ENCODE data around the gene ARL6IP1.

ARL6IP1 gene

GRCh38 chr16:18801145-18801972, at the start of gene ARL6IP1:
TSS of gene ARL6IP1 (minus strand) at chr16:18801549. CDS start at chr16:18801466, 83 bp downstream.
- Histone ChIP-seq H3K27me3 (ENCODE audit: insufficient read depth, insufficient read length) (no peaks in the 10 kb centered on the region), H3K36me3 (ENCODE audit: insufficient read depth, insufficient read length, low read length) (peaks cover 45% of the 10 kb centered on the region), H3K4me1 (ENCODE audit: insufficient read depth, insufficient read length) (no peaks in the 10 kb centered on the region), H3K4me3 (ENCODE audit: insufficient read length, low read depth) (peak within 1 kb of the TSS; percentile 98), H3K9me3 (ENCODE audit: insufficient read depth, low read length) (no peaks in the 10 kb centered on the region), H3K9ac (ENCODE audit: insufficient read length, low read depth) (peak within 1 kb of the TSS; percentile 96)
- TF ChIP-seq YY1 (IDR thresholded peaks at IDR 0.05; ENCODE audit: insufficient read depth, insufficient read length), result no peak
- TF ChIP-seq ZNF274 (IDR thresholded peaks at IDR 0.05; ENCODE audit: low read depth, low read length), result no peak
- no peak for TF ChIP-seq SUZ12 (IDR thresholded peaks at IDR 0.05; ENCODE audit: extremely low read depth, insufficient read depth, insufficient read length)
- peak; percentile 99 for DNase-seq (ENCODE audit: low read depth, low spot score)

- Histone ChIP-seq H3K36me3 (ENCODE audit: insufficient read depth, insufficient read length, low read length) (peaks cover 87% of the 10 kb centered on the region), H3K4me1 (ENCODE audit: insufficient read depth, insufficient read length) (no peaks in the 10 kb centered on the region), H3K4me3 (ENCODE audit: insufficient read length, low read depth) (no peak overlapping the region), H3K9me3 (ENCODE audit: insufficient read depth, low read length) (no peaks in the 10 kb centered on the region), H3K9ac (ENCODE audit: insufficient read length, low read depth) (no peak overlapping the region), H3K27me3 (ENCODE audit: insufficient read depth, insufficient read length) (no peaks in the 10 kb centered on the region)
- TF ChIP-seq ZNF274 (IDR thresholded peaks at IDR 0.05; ENCODE audit: low read depth, low read length), result no peak
- TF ChIP-seq YY1 (IDR thresholded peaks at IDR 0.05; ENCODE audit: insufficient read depth, insufficient read length), result no peak
- no peak for TF ChIP-seq SUZ12 (IDR thresholded peaks at IDR 0.05; ENCODE audit: extremely low read depth, insufficient read depth, insufficient read length)
- no peak for DNase-seq (ENCODE audit: low read depth, low spot score)
These were observed 45.1 kb upstream of the ARL6IP1 start for GRCh38 chr16:18846416-18846815.

- Histone ChIP-seq H3K4me1 (ENCODE audit: insufficient read depth, insufficient read length) (no peaks in the 10 kb centered on the region), H3K4me3 (ENCODE audit: insufficient read length, low read depth) (no peak overlapping the region), H3K9ac (ENCODE audit: insufficient read length, low read depth) (no peak overlapping the region), H3K9me3 (ENCODE audit: insufficient read depth, low read length) (no peaks in the 10 kb centered on the region), H3K36me3 (ENCODE audit: insufficient read depth, insufficient read length, low read length) (peaks cover 86% of the 10 kb centered on the region), H3K27me3 (ENCODE audit: insufficient read depth, insufficient read length) (no peaks in the 10 kb centered on the region)
- no peak for DNase-seq (ENCODE audit: low read depth, low spot score)
- TF ChIP-seq YY1 (IDR thresholded peaks at IDR 0.05; ENCODE audit: insufficient read depth, insufficient read length) (no peak), SUZ12 (IDR thresholded peaks at IDR 0.05; ENCODE audit: extremely low read depth, insufficient read depth, insufficient read length) (no peak), ZNF274 (IDR thresholded peaks at IDR 0.05; ENCODE audit: low read depth, low read length) (no peak)
These were observed 41.2 kb upstream of the ARL6IP1 start for GRCh38 chr16:18842565-18842964.

GRCh38 chr16:18841833-18842525, 40.6 kb upstream of the ARL6IP1 start:
- H3K4me3 ChIP-seq (ENCODE audit: insufficient read length, low read depth), result no peak overlapping the region
- H3K9ac ChIP-seq (ENCODE audit: insufficient read length, low read depth), result no peak overlapping the region
- no peaks in the 10 kb centered on the region for H3K27me3 ChIP-seq (ENCODE audit: insufficient read depth, insufficient read length)
- H3K36me3 ChIP-seq (ENCODE audit: insufficient read depth, insufficient read length, low read length), result peaks cover 86% of the 10 kb centered on the region
- no peak for DNase-seq (ENCODE audit: low read depth, low spot score)
- no peak for TF ChIP-seq YY1 (IDR thresholded peaks at IDR 0.05; ENCODE audit: insufficient read depth, insufficient read length)
- TF ChIP-seq ZNF274 (IDR thresholded peaks at IDR 0.05; ENCODE audit: low read depth, low read length), result no peak
- no peak for TF ChIP-seq SUZ12 (IDR thresholded peaks at IDR 0.05; ENCODE audit: extremely low read depth, insufficient read depth, insufficient read length)
- no peaks in the 10 kb centered on the region for H3K9me3 ChIP-seq (ENCODE audit: insufficient read depth, low read length)
- no peaks in the 10 kb centered on the region for H3K4me1 ChIP-seq (ENCODE audit: insufficient read depth, insufficient read length)

- Histone ChIP-seq H3K9ac (ENCODE audit: insufficient read length, low read depth) (no peak overlapping the region), H3K36me3 (ENCODE audit: insufficient read depth, insufficient read length, low read length) (peaks cover 87% of the 10 kb centered on the region), H3K9me3 (ENCODE audit: insufficient read depth, low read length) (no peaks in the 10 kb centered on the region), H3K27me3 (ENCODE audit: insufficient read depth, insufficient read length) (no peaks in the 10 kb centered on the region), H3K4me1 (ENCODE audit: insufficient read depth, insufficient read length) (no peaks in the 10 kb centered on the region), H3K4me3 (ENCODE audit: insufficient read length, low read depth) (no peak overlapping the region)
- TF ChIP-seq ZNF274 (IDR thresholded peaks at IDR 0.05; ENCODE audit: low read depth, low read length), result no peak
- TF ChIP-seq SUZ12 (IDR thresholded peaks at IDR 0.05; ENCODE audit: extremely low read depth, insufficient read depth, insufficient read length), result no peak
- no peak for TF ChIP-seq YY1 (IDR thresholded peaks at IDR 0.05; ENCODE audit: insufficient read depth, insufficient read length)
- DNase-seq (ENCODE audit: low read depth, low spot score), result no peak
These were observed 38.2 kb upstream of the ARL6IP1 start for GRCh38 chr16:18839555-18839954.

- Histone ChIP-seq H3K9me3 (ENCODE audit: insufficient read depth, low read length) (no peaks in the 10 kb centered on the region), H3K4me3 (ENCODE audit: insufficient read length, low read depth) (no peak overlapping the region), H3K9ac (ENCODE audit: insufficient read length, low read depth) (no peak overlapping the region), H3K4me1 (ENCODE audit: insufficient read depth, insufficient read length) (no peaks in the 10 kb centered on the region), H3K36me3 (ENCODE audit: insufficient read depth, insufficient read length, low read length) (peaks cover 97% of the 10 kb centered on the region), H3K27me3 (ENCODE audit: insufficient read depth, insufficient read length) (no peaks in the 10 kb centered on the region)
- no peak for TF ChIP-seq SUZ12 (IDR thresholded peaks at IDR 0.05; ENCODE audit: extremely low read depth, insufficient read depth, insufficient read length)
- no peak for TF ChIP-seq YY1 (IDR thresholded peaks at IDR 0.05; ENCODE audit: insufficient read depth, insufficient read length)
- no peak for TF ChIP-seq ZNF274 (IDR thresholded peaks at IDR 0.05; ENCODE audit: low read depth, low read length)
- no peak for DNase-seq (ENCODE audit: low read depth, low spot score)
These were observed 35.4 kb upstream of the ARL6IP1 start for GRCh38 chr16:18836702-18837101.

- no peaks in the 10 kb centered on the region for H3K4me1 ChIP-seq (ENCODE audit: insufficient read depth, insufficient read length)
- H3K4me3 ChIP-seq (ENCODE audit: insufficient read length, low read depth), result no peak overlapping the region
- no peaks in the 10 kb centered on the region for H3K9me3 ChIP-seq (ENCODE audit: insufficient read depth, low read length)
- no peak overlapping the region for H3K9ac ChIP-seq (ENCODE audit: insufficient read length, low read depth)
- H3K36me3 ChIP-seq (ENCODE audit: insufficient read depth, insufficient read length, low read length), result peaks cover 99% of the 10 kb centered on the region
- H3K27me3 ChIP-seq (ENCODE audit: insufficient read depth, insufficient read length), result no peaks in the 10 kb centered on the region
- TF ChIP-seq ZNF274 (IDR thresholded peaks at IDR 0.05; ENCODE audit: low read depth, low read length), result no peak
- no peak for DNase-seq (ENCODE audit: low read depth, low spot score)
These were observed 33.5 kb upstream of the ARL6IP1 start for GRCh38 chr16:18834864-18835263.
